GM23338 (cell line): ENCODE measurements around the gene CCDC50. TPM values are rescaled to one million over a fixed set of nuclear protein-coding genes. Genes with fewer than 3 reads are reported as not detected.
A peak's percentile ranks its signal among the peaks of the same experiment; 100 is the strongest.

Source experiments
- ATAC-seq: fragments of 200-7000 bp; cut with Tn5 transposase; 3 replicates; pipeline ENCODE4 v1.9.1; 2020
- DNase-seq: peaks from one replicate; pipeline ENCODE4 v3.0.0-alpha.2; 2015; ENCODE audit warnings: low spot score
- H2AFZ ChIP-seq: fragments of 200-600 bp; sonication (generic); 2 replicates; pipeline ENCODE4 v1.8.0; 2016; ENCODE audit warnings: antibody characterized with exemption, mild to moderate bottlenecking, moderate library complexity
- H3F3A ChIP-seq: fragments of 200-600 bp; sonication (generic); replicated peaks from 2 replicates; pipeline ENCODE4 v1.8.0; 2017; ENCODE audit warnings: antibody characterized with exemption, mixed run types, low read depth
- H3K27ac ChIP-seq: fragments of 200-600 bp; sonication (generic); 2 replicates; pipeline ENCODE4 v1.6.1; 2016; ENCODE audit warnings: low read depth
- H3K27me3 ChIP-seq: fragments of 200-600 bp; sonication (generic); 2 replicates; pipeline ENCODE4 v1.8.0; 2016; ENCODE audit warnings: mild to moderate bottlenecking, mixed run types, moderate library complexity; ENCODE audit not compliant: insufficient read depth
- H3K36me3 ChIP-seq: fragments of 200-600 bp; sonication (generic); 2 replicates; pipeline ENCODE4 v1.8.0; 2016; ENCODE audit warnings: mild to moderate bottlenecking; ENCODE audit not compliant: insufficient read depth
- H3K4me1 ChIP-seq: fragments of 200-600 bp; sonication (generic); 2 replicates; pipeline ENCODE4 v1.8.0; 2016; ENCODE audit warnings: mild to moderate bottlenecking, moderate library complexity; ENCODE audit not compliant: insufficient read depth
- H3K4me2 ChIP-seq: fragments of 200-600 bp; sonication (generic); 2 replicates; pipeline ENCODE4 v1.7.1; 2017; ENCODE audit warnings: mixed run types
- H3K4me3 ChIP-seq: fragments of 200-600 bp; sonication (generic); 2 replicates; pipeline ENCODE4 v1.6.1; 2016; ENCODE audit warnings: mixed run types
- H3K79me2 ChIP-seq: fragments of 200-600 bp; sonication (generic); replicated peaks from 2 replicates; pipeline ENCODE4 v1.8.0; 2017; ENCODE audit warnings: mild to moderate bottlenecking; ENCODE audit not compliant: insufficient read depth
- H3K9me2 ChIP-seq: fragments of 200-600 bp; sonication (generic); 2 replicates; pipeline ENCODE4 v1.8.0; 2017; ENCODE audit not compliant: insufficient read depth
- H4K20me1 ChIP-seq: fragments of 200-600 bp; sonication (generic); replicated peaks from 2 replicates; pipeline ENCODE4 v1.8.0; 2017; ENCODE audit warnings: mild to moderate bottlenecking; ENCODE audit not compliant: insufficient read depth
- H3K27ac Mint-ChIP-seq: 2 replicates; pipeline ENCODE4 v1.8.0; 2020; ENCODE audit warnings: inconsistent platforms, mild to moderate bottlenecking, moderate library complexity, mixed read lengths
- H3K27me3 Mint-ChIP-seq: 3 replicates; pipeline ENCODE4 v1.8.0; 2022; ENCODE audit warnings: low read depth, mild to moderate bottlenecking, moderate library complexity, mixed read lengths, inconsistent platforms; ENCODE audit not compliant: insufficient read depth, poor library complexity
- H3K36me3 Mint-ChIP-seq: 3 replicates; pipeline ENCODE4 v1.8.0; 2021; ENCODE audit warnings: low read depth, mild to moderate bottlenecking, inconsistent platforms, moderate library complexity, mixed read lengths
- H3K4me1 Mint-ChIP-seq: 3 replicates; pipeline ENCODE4 v1.8.0; 2020; ENCODE audit warnings: mild to moderate bottlenecking, inconsistent platforms, mixed read lengths
- H3K4me3 Mint-ChIP-seq: 3 replicates; pipeline ENCODE4 v1.8.0; 2021; ENCODE audit warnings: moderate library complexity, mild to moderate bottlenecking, inconsistent platforms, mixed read lengths
- H3K9me3 Mint-ChIP-seq: 3 replicates; pipeline ENCODE4 v1.8.0; 2020; ENCODE audit warnings: moderate library complexity, mild to moderate bottlenecking, inconsistent platforms, mixed read lengths
- CREB1 ChIP-seq: fragments of 250-450 bp; sonication (Bioruptor Pico); IDR thresholded peaks from 2 replicates; pipeline ENCODE4 v1.5.0; 2020; ENCODE audit warnings: low read depth, mild to moderate bottlenecking, moderate library complexity
- CTCF ChIP-seq, 2 experiments: fragments of 200-600 bp in 1 of 2; sonication (generic) in 1 of 2; conservative IDR thresholded peaks; 2 replicates each; pipeline versions ENCODE4 v1.5.1 to v1.6.1; 2016 to 2017; ENCODE audit warnings: antibody characterized with exemption in 2 of 2, low read depth in 2 of 2, mild to moderate bottlenecking in 2 of 2, moderate library complexity in 1 of 2
- ETS1 ChIP-seq: IDR thresholded peaks from 2 replicates; pipeline ENCODE4 v1.6.1; 2016; ENCODE audit warnings: antibody characterized with exemption
- EZH2 ChIP-seq: fragments of 200-600 bp; sonication (generic); IDR thresholded peaks from one replicate; pipeline ENCODE4 v1.8.0; 2017; ENCODE audit warnings: antibody characterized with exemption, mild to moderate bottlenecking, low read depth; ENCODE audit not compliant: unreplicated experiment
- EZH2phosphoT487 ChIP-seq: fragments of 200-600 bp; sonication (generic); IDR thresholded peaks from one replicate; pipeline ENCODE4 v1.8.1; 2018; ENCODE audit warnings: antibody characterized with exemption; ENCODE audit not compliant: unreplicated experiment
- JUNB ChIP-seq: IDR thresholded peaks from one replicate; pipeline ENCODE4 v1.6.1; 2016; ENCODE audit warnings: antibody characterized with exemption; ENCODE audit not compliant: unreplicated experiment
- NANOG ChIP-seq: IDR thresholded peaks from 2 replicates; pipeline ENCODE4 v1.6.1; 2016; ENCODE audit warnings: antibody characterized with exemption, borderline replicate concordance
- POLR2AphosphoS5 ChIP-seq: IDR thresholded peaks from 2 replicates; pipeline ENCODE4 v1.6.1; 2016; ENCODE audit warnings: antibody characterized with exemption, low read depth
- REST ChIP-seq: IDR thresholded peaks from one replicate; pipeline ENCODE4 v1.6.1; 2018; ENCODE audit warnings: antibody characterized with exemption; ENCODE audit not compliant: unreplicated experiment
- STAT1 ChIP-seq: IDR thresholded peaks from one replicate; pipeline ENCODE4 v1.6.1; 2016; ENCODE audit warnings: antibody characterized with exemption; ENCODE audit not compliant: unreplicated experiment
- ZNF114 ChIP-seq: fragments of 250-450 bp; sonication (Bioruptor Pico); IDR thresholded peaks from 2 replicates; pipeline ENCODE4 v1.5.0; 2020; ENCODE audit warnings: mild to moderate bottlenecking, moderate library complexity
- ZNF331 ChIP-seq: fragments of 250-450 bp; sonication (Bioruptor Pico); IDR thresholded peaks from 2 replicates; pipeline ENCODE4 v1.5.0; 2020; ENCODE audit warnings: low read depth, mild to moderate bottlenecking, moderate library complexity
- ZNF462 ChIP-seq: fragments of 250-450 bp; sonication (Bioruptor Pico); IDR thresholded peaks from 2 replicates; pipeline ENCODE4 v1.5.0; 2020; ENCODE audit warnings: mild to moderate bottlenecking, moderate library complexity
- polyA plus RNA-seq: library from polyadenylated mRNA; unstranded; fragments of >200 nt; fragmentation: Nextera tagmentation; extraction: Ambion mirVana; gene quantifications from 2 replicates; pipeline ENCODE4 v1.2.1, GENCODE V29; 2016
- total RNA-seq: library from RNA; depleted of rRNA; stranded (reverse); fragments of >200 nt; shearing (Covaris generic); gene quantifications from 2 replicates; pipeline ENCODE4 v1.2.3, GENCODE V29; 2014

The CCDC50 gene
- total and polyA plus RNA-seq, 2 experiments from 2014 or later: 22.4 to 25.4 TPM

GRCh38 chr3:191369616-191370010 lies 40.4 kb downstream of the CCDC50 start:
- no peak overlapping the region for H3K4me3 Mint-ChIP-seq
- H3K27ac Mint-ChIP-seq: peak overlapping the region; percentile 91
- H3K9me2 ChIP-seq: no peaks in the 10 kb centered on the region
- H2AFZ ChIP-seq: no peak overlapping the region
- peak overlapping the region; percentile 81 for H3K27ac ChIP-seq
- DNase-seq: peak; percentile 18
- TF ChIP-seq EZH2 (no peak), NANOG (no peak), ETS1 (no peak), CTCF (conservative IDR thresholded peaks at IDR 0.05; ENCODE audit: low read depth in 2 of 2) (no peak), JUNB (no peak), REST (no peak), STAT1 (no peak), POLR2AphosphoS5 (no peak), ZNF462 (CRISPR knock-in tag) (no peak), ZNF331 (no peak), CREB1 (no peak), ZNF114 (CRISPR knock-in tag) (no peak), EZH2phosphoT487 (no peak)
- H3K36me3 ChIP-seq: no peaks in the 10 kb centered on the region
- peaks cover 66% of the 10 kb centered on the region for H3K4me1 Mint-ChIP-seq
- no peaks in the 10 kb centered on the region for H3K27me3 ChIP-seq
- peak; percentile 41 for ATAC-seq
- H3K79me2 ChIP-seq: no peaks in the 10 kb centered on the region
- peaks cover 53% of the 10 kb centered on the region for H3K4me1 ChIP-seq
- no peaks in the 10 kb centered on the region for H3K27me3 Mint-ChIP-seq
- H3K4me2 ChIP-seq: no peak overlapping the region
- peaks cover 11% of the 10 kb centered on the region; the same call in 2 of the 3 replicates for H3K36me3 Mint-ChIP-seq
- no peaks in the 10 kb centered on the region for H4K20me1 ChIP-seq
- H3K4me3 ChIP-seq: no peak overlapping the region
- H3K9me3 Mint-ChIP-seq: no peaks in the 10 kb centered on the region
- H3F3A ChIP-seq: no peaks in the 10 kb centered on the region
